ENCODE measurements around the gene PROC. TPM values are rescaled to one million over a fixed set of nuclear protein-coding genes. Genes with fewer than 3 reads are reported as not detected.

Gene PROC
- total RNA-seq, 1 experiment from 2014 or later, result not detected

- Histone ChIP-seq H3K27me3 (ENCODE audit: insufficient read depth, low read length) (no peaks in the 10 kb centered on the region), H2AFZ (ENCODE audit: low read depth, low read length, poor library complexity, severe bottlenecking) (no peak overlapping the region), H3K36me3 (ENCODE audit: control insufficient read depth in 1 of 2, insufficient read depth in 2 of 2, low read length in 2 of 2) (no peaks in the 10 kb centered on the region), H3K4me3 (replicated peaks in 1 of 2; ENCODE audit: low read depth in 1 of 2, low read length in 2 of 2) (no peak overlapping the region), H3K9me2 (ENCODE audit: insufficient read depth) (no peaks in the 10 kb centered on the region), H3K9me3 (ENCODE audit: control insufficient read depth in 1 of 2, insufficient read depth in 1 of 2, low read depth in 1 of 2, low read length in 2 of 2) (no peaks in the 10 kb centered on the region), H3K27ac (ENCODE audit: low read depth, low read length) (no peak overlapping the region), H3K4me2 (ENCODE audit: low read length) (no peak overlapping the region), H3K79me2 (ENCODE audit: insufficient read depth, low read length) (no peaks in the 10 kb centered on the region), H3K9ac (ENCODE audit: low read length) (no peak overlapping the region), H3K4me1 (ENCODE audit: control insufficient read depth in 1 of 2, insufficient read depth in 2 of 2, low read length in 2 of 2) (no peaks in the 10 kb centered on the region), H4K20me1 (ENCODE audit: insufficient read depth) (no peaks in the 10 kb centered on the region)
- intact Hi-C loops (cut with micrococcal nuclease), result no loop called here
- DNase-seq (ENCODE audit: low read depth, low spot score) (no peak), ATAC-seq (no peak)
- CTCF ChIA-PET, result no interaction called here
- BruUV-seq (replicated peaks), result no TSS peak
- TF ChIP-seq ELF1 (IDR thresholded peaks at IDR 0.05; ENCODE audit: borderline replicate concordance, low read depth) (no peak), ATF3 (IDR thresholded peaks at IDR 0.05) (no peak), SRF (IDR thresholded peaks at IDR 0.05; ENCODE audit: low read depth) (no peak), CEBPB (IDR thresholded peaks at IDR 0.05; ENCODE audit: low read depth) (no peak), ZFX (IDR thresholded peaks at IDR 0.05) (no peak), EGR1 (IDR thresholded peaks at IDR 0.05; ENCODE audit: low read depth) (no peak), POLR2A (IDR thresholded peaks at IDR 0.05; ENCODE audit: borderline replicate concordance, extremely low read depth, insufficient read depth, insufficient read length) (no peak), RAD21 (IDR thresholded peaks at IDR 0.05; ENCODE audit: low read depth) (no peak), EZH2 (IDR thresholded peaks at IDR 0.05) (no peak), ZBTB33 (IDR thresholded peaks at IDR 0.05; ENCODE audit: extremely low read depth, insufficient replicate concordance, low read length) (no peak), SP1 (IDR thresholded peaks at IDR 0.05; ENCODE audit: low read depth) (no peak), TCF7L2 (IDR thresholded peaks at IDR 0.05; ENCODE audit: borderline replicate concordance, extremely low read depth, insufficient read depth, insufficient read length) (no peak), YY1 (IDR thresholded peaks at IDR 0.05; ENCODE audit: extremely low read depth, insufficient replicate concordance, low read depth, low read length) (no peak), EZH2phosphoT487 (IDR thresholded peaks at IDR 0.05; ENCODE audit: borderline replicate concordance) (no peak), CTCF (IDR thresholded peaks at IDR 0.05 in 2 of 3, conservative IDR thresholded peaks at IDR 0.05 in 1 of 3; ENCODE audit: borderline replicate concordance in 1 of 3, insufficient read depth in 1 of 3, low read depth in 2 of 3, low read length in 2 of 3) (no peak), REST (IDR thresholded peaks at IDR 0.05; ENCODE audit: low read depth) (no peak)
- POLR2A ChIA-PET, result no interaction called here
- RAD21 ChIA-PET (ENCODE audit: low non-redundant PET in 1 of 2, low total read pairs in 2 of 2, uncharacterized antibody in 2 of 2, unreplicated experiment in 2 of 2), result no interaction called here
Measured at GRCh38 chr2:127439343-127439742, 21.1 kb downstream of the PROC start.

Data from HCT116 (cell line).